ENCODE measurements around the gene ALPL. TPM values are rescaled to one million over a fixed set of nuclear protein-coding genes. Genes with fewer than 3 reads are reported as not detected.
A peak's percentile ranks its signal among the peaks of the same experiment; 100 is the strongest.

Gene ALPL
- total RNA-seq, 1 experiment from 2014 or later: 0.73 TPM

DNA sequence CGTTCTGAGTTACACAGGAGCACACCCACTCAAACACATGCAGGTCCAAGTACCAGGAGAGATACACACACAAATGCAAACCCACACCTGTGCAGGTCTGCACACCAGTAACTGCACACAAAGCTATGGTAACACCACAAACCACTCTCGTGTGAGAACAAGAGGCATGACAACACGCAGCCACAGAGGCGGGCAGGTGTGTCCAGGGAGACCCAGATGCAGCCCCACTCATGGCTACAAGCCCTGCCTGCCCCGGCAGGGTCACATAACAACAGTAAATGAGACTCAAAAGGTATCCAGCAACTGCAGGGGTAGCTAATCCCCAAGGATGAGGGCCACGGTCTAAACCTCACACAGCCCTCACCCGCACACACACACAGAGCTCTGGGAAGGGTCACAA lies 111.8 kb downstream of the ALPL start:
- no peak overlapping the region for H2AFZ ChIP-seq (ENCODE audit: low read length)
- H3K9me2 ChIP-seq (replicated peaks; ENCODE audit: low read length): no peaks in the 10 kb centered on the region
- DNase-seq (no peak), ATAC-seq (no peak)
- H3K27me3 ChIP-seq (ENCODE audit: low read length): no peaks in the 10 kb centered on the region
- H3K4me2 ChIP-seq (ENCODE audit: low read length): peak overlapping the region; percentile 94; the same call in 1 of the 2 replicates
- H3K36me3 ChIP-seq (ENCODE audit: low read depth, low read length): no peaks in the 10 kb centered on the region
- H3K4me1 ChIP-seq (ENCODE audit: insufficient read depth, low read length): peaks cover 24% of the 10 kb centered on the region
- intact Hi-C loops (cut with micrococcal nuclease): no loop called here
- TF ChIP-seq EZH2 (IDR thresholded peaks at IDR 0.05; ENCODE audit: low read length, unreplicated experiment) (no peak), EZH2phosphoT487 (IDR thresholded peaks at IDR 0.05; ENCODE audit: borderline replicate concordance, low read length) (no peak)
- TF ChIP-seq, protein P1, sequence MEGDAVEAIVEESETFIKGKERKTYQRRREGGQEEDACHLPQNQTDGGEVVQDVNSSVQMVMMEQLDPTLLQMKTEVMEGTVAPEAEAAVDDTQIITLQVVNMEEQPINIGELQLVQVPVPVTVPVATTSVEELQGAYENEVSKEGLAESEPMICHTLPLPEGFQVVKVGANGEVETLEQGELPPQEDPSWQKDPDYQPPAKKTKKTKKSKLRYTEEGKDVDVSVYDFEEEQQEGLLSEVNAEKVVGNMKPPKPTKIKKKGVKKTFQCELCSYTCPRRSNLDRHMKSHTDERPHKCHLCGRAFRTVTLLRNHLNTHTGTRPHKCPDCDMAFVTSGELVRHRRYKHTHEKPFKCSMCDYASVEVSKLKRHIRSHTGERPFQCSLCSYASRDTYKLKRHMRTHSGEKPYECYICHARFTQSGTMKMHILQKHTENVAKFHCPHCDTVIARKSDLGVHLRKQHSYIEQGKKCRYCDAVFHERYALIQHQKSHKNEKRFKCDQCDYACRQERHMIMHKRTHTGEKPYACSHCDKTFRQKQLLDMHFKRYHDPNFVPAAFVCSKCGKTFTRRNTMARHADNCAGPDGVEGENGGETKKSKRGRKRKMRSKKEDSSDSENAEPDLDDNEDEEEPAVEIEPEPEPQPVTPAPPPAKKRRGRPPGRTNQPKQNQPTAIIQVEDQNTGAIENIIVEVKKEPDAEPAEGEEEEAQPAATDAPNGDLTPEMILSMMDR (conservative IDR thresholded peaks at IDR 0.05; ENCODE audit: low read depth, low read length): no peak
- BruUV-seq (replicated peaks): no TSS peak
- no peaks in the 10 kb centered on the region for H3F3A ChIP-seq (ENCODE audit: low read length, unreplicated experiment)
- POLR2A ChIA-PET (ENCODE audit: unreplicated experiment): interaction anchor here (0.6 kb wide), 1 partner anchor 160 kb away, joined by 4 read pairs; no protein-coding TSS in a partner anchor
- no peak overlapping the region for H3K9ac ChIP-seq (ENCODE audit: low read length)
- no peaks in the 10 kb centered on the region for H3K79me2 ChIP-seq (ENCODE audit: low read length)
- H3K9me3 ChIP-seq (ENCODE audit: low read length): no peaks in the 10 kb centered on the region
- CTCF ChIA-PET: no interaction called here
- no peak overlapping the region for H3K27ac ChIP-seq (ENCODE audit: low read length)
- H4K20me1 ChIP-seq (ENCODE audit: low read length): no peaks in the 10 kb centered on the region
- no peak overlapping the region for H3K4me3 ChIP-seq (ENCODE audit: low read length)

DNA sequence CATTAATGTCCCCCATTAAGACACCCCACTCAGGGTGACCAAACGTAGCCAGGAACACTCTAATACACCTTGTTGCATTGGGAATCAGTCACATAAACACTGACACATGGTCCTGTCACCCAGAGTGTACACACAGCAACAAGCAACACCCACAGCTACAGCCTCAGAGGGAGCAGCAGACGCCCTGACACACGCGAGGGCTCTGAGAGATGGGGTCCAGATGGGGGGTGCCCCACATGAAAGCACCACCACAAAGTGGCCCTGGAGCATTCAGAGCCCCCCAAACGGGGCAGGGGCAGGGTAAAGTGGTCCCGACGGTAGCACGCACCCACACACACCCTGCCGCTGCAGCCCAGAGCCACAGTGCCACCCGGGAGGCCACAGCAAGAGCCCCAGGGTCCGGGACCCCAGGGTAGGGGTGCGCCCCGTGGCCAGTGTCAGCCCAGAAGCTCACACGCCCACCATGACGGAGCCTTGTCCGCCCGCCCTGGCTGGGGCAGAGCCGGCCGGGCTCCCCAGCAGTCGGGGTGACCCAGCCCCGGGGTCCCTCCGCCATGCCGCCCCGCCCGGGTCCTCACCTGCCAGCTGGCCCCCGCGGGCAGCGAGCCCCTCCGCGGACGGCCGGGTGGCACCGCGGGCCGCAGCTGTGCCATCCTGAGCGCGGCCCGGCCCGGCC lies 112.7 kb downstream of the ALPL start:
- peak; percentile 61 for ATAC-seq
- no TSS peak for BruUV-seq (replicated peaks)
- CTCF ChIA-PET: no interaction called here
- peak; percentile 29 for DNase-seq
- Histone ChIP-seq H3K9me2 (replicated peaks; ENCODE audit: low read length) (no peaks in the 10 kb centered on the region), H3K27me3 (ENCODE audit: low read length) (no peaks in the 10 kb centered on the region), H3K27ac (ENCODE audit: low read length) (no peak overlapping the region), H3K4me2 (ENCODE audit: low read length) (peak overlapping the region; percentile 94), H3K9me3 (ENCODE audit: low read length) (no peaks in the 10 kb centered on the region), H4K20me1 (ENCODE audit: low read length) (no peaks in the 10 kb centered on the region), H3K79me2 (ENCODE audit: low read length) (no peaks in the 10 kb centered on the region), H3K4me1 (ENCODE audit: insufficient read depth, low read length) (peaks cover 33% of the 10 kb centered on the region), H3K9ac (ENCODE audit: low read length) (no peak overlapping the region; the same call in 1 of the 2 replicates), H2AFZ (ENCODE audit: low read length) (peak overlapping the region; percentile 59; the same call in 1 of the 2 replicates), H3K36me3 (ENCODE audit: low read depth, low read length) (no peaks in the 10 kb centered on the region), H3F3A (ENCODE audit: low read length, unreplicated experiment) (no peaks in the 10 kb centered on the region), H3K4me3 (ENCODE audit: low read length) (peak overlapping the region; percentile 76)
- intact Hi-C loops (cut with micrococcal nuclease): no loop called here
- POLR2A ChIA-PET (ENCODE audit: unreplicated experiment): interaction anchor here (0.6 kb wide), 1 partner anchor 159 kb away, joined by 4 read pairs; no protein-coding TSS in a partner anchor
- TF ChIP-seq EZH2 (IDR thresholded peaks at IDR 0.05; ENCODE audit: low read length, unreplicated experiment) (no peak), EZH2phosphoT487 (IDR thresholded peaks at IDR 0.05; ENCODE audit: borderline replicate concordance, low read length) (no peak)
- TF ChIP-seq, protein P1 (conservative IDR thresholded peaks at IDR 0.05; ENCODE audit: low read depth, low read length): no peak

Data from PC-3 (cell line).